GM10248 (cell line): ENCODE data around the gene DBT.

Experiments
- CTCF ChIA-PET: fragments of 300-600 bp; sonication (Branson Sonifier 250); formaldehyde crosslinking; extraction: SDS; loops from one replicate; lab custom pipeline; 2021; ENCODE audit warnings: antibody characterized with exemption; lab: Yijun Ruan, JAX
- POLR2A ChIA-PET: fragments of 350-650 bp; sonication (Branson Sonifier 250); formaldehyde crosslinking; extraction: SDS; loops from one replicate; lab custom pipeline; 2020; ENCODE audit warnings: antibody characterized with exemption; lab: Yijun Ruan, JAX
- DNase-seq: peaks from one replicate; pipeline ENCODE4 v3.0.0; 2012; ENCODE audit errors: extremely low spot score
- TF ChIP-seq, protein P1 (sequence below): IDR thresholded peaks from 2 replicates; pipeline ENCODE4 v1.5.1; 2012; ENCODE audit warnings: mild to moderate bottlenecking, low read depth; ENCODE audit errors: extremely low read depth, missing control alignments, control extremely low read depth

The DBT gene

DNA sequence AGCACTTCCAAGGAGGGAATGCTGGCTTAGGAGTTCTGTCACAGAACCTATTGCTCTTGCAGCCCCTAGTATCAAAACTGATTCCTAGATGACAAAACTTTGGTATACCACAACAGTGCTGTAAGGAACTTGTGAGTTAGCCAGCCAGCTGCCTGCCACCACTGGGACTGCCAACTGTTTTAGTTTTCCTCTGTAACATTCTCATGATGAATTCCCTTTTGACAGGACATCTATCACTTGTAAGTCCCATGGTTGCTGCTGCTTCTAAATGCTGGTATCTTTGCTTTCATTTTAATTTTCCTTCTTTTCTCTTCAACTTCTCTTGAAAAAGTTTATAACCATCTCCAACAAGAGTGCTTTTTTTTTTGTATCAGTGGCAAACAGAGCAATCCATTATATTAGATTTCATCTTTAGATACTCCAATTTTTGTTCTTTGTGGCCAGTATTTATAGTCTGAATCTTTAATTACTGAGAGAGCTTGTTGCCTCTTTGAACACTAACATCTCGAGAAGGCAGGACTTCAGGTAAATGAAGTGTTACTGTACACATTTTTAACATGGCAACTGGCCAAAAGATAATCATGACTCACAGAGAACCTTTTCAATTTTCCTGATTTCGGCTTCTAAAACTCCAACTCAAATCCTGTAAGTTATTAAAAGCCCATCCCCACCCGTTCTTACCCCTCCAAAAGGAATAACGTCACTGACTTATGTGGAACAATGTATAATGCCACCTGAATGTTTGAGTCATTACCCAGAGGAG, 19.8 kb downstream of the DBT start:
- POLR2A ChIA-PET, result no interaction called here
- no peak for DNase-seq
- TF ChIP-seq, protein P1, sequence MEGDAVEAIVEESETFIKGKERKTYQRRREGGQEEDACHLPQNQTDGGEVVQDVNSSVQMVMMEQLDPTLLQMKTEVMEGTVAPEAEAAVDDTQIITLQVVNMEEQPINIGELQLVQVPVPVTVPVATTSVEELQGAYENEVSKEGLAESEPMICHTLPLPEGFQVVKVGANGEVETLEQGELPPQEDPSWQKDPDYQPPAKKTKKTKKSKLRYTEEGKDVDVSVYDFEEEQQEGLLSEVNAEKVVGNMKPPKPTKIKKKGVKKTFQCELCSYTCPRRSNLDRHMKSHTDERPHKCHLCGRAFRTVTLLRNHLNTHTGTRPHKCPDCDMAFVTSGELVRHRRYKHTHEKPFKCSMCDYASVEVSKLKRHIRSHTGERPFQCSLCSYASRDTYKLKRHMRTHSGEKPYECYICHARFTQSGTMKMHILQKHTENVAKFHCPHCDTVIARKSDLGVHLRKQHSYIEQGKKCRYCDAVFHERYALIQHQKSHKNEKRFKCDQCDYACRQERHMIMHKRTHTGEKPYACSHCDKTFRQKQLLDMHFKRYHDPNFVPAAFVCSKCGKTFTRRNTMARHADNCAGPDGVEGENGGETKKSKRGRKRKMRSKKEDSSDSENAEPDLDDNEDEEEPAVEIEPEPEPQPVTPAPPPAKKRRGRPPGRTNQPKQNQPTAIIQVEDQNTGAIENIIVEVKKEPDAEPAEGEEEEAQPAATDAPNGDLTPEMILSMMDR, result no peak
- CTCF ChIA-PET, result interaction anchor here (0.9 kb wide), 1 partner anchor 10 kb away, joined by 3 read pairs; no protein-coding TSS in a partner anchor

DNA sequence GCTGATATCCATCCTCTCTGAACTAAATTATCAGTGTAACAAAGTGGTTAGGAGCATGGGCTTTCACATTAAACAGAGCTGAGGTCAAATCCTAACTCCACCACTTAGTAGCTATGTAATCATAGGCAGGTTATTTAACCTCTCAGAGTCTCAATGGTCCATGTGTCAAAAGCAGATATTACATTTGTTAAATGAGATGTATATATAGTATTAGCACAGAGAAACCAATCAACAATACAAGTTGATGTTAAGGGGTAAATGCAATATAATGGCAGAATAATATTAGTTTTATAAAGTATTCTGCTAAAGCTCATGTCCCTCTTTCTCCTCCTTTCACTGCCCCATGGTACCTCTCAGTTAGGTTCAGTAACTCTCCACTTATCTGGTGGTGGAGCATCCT, 27.2 kb downstream of the DBT start:
- TF ChIP-seq, protein P1, result no peak
- ChIA-PET CTCF (interaction anchor here (0.7 to 4.2 kb wide), 6 partner anchors 12 to 646 kb away, joined by 3 to 14 read pairs (median 3); no protein-coding TSS in a partner anchor), POLR2A (no interaction called here)
- DNase-seq, result no peak

DNA sequence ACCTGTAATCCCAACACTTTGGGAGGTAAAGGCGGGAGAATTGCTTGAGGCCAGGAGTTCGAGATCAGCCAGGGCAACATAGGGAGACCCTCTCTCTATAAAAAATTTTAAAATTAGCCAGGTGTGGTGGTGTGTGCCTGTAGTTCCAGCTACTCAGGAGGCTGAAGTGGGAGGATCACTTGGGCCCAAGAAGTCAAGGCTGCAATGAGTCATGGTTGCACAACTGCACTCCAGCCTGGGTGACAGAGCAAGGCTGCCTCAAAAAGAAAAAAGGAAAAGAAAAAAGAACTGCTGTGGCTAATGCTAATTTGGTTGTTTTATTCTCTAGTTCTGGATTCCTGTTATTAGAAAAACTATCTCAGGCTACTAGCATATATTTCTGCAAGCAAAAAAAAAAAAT, 29.8 kb downstream of the DBT start:
- TF ChIP-seq, protein P1, result no peak
- DNase-seq, result no peak
- ChIA-PET POLR2A (no interaction called here), CTCF (no interaction called here)

DNA sequence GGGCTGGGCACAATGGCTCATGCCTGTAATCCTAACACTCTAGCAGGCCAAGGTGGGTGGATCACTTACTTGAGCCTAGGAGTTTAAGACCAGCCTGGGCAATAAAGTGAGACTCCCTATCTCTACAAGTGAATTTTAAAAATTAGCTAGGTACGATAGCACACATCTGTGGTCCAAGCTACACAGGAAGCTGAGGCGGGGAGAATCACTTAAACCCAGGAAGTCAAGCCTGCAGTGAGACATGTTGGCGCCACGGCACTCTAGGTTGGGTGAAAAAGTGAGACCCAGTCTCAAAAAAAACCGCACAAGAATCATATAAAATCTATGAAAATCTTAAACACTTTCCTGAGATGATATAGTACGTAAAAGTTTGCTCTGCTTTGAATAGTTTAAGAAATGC, 30.2 kb downstream of the DBT start:
- DNase-seq, result no peak
- ChIA-PET POLR2A (no interaction called here), CTCF (no interaction called here)
- TF ChIP-seq, protein P1, result no peak

DNA sequence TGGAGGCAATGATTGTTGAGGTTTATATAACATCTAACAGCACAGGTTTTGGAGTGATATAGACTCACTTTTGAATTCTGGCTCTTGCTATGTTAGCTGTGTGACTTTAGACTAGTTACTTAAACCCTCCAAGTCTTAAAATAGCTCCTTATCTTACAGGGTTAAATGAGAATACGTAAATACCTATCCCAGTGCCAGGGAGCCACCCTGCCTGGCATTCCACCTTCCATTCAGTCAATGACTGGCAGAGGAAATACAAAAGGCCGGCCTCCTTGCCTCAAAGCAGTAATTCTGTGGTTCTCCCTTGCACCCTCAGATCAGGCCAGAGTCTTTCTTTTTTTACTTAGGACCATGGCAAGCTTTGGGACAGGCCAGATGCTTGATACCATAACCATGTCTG, 31.8 kb downstream of the DBT start:
- ChIA-PET CTCF (interaction anchor here (1.2 to 1.4 kb wide), 2 partner anchors 9 to 17 kb away, joined by 3 read pairs; no protein-coding TSS in a partner anchor), POLR2A (no interaction called here)
- DNase-seq, result no peak
- TF ChIP-seq, protein P1, result no peak

DNA sequence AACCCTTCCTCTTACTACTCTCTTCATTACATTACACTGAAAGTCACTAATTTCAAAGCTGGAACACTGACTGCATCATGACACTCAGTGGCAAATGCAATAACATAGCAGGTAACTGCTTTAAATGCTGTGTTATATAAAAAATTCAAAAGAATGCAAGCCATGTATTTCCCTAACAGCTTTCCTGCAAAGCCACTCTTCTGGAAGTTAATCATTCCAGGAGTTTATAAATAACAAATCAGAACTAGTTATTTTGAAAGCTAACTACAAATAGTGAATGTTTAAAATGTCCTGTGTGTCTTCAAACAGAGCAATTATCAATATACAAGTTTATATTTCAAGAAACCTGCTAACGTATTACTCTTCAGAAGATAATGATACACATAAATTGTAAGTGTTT, 34.5 kb downstream of the DBT start:
- TF ChIP-seq, protein P1, result no peak
- POLR2A ChIA-PET, result no interaction called here
- CTCF ChIA-PET, result interaction anchor here (1.1 to 1.8 kb wide), 2 partner anchors 11 to 23 kb away, joined by 3 to 6 read pairs; no protein-coding TSS in a partner anchor

DNA sequence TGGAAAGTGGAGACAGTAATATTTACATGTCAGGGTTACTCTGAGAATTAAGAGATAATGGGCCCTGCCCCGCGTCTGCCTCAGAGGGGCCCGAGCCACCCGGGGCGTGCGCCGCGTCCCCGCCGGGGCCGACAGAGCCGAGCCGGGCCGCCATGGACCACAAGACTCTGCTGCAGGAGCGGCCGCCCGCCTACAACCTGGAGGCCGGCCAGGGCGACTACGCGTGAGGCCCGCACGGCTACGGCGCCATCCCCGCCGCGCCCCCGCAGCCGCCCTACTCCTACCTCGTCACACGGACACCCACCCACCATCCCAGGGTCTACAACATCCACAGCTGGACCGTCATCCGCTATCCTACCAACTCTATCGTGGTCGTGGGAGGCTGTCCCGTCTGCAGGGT, 36.5 kb downstream of the DBT start:
- POLR2A ChIA-PET, result no interaction called here

More for the DNA sequence above, 34.5 kb downstream of the DBT start:
- no peak for DNase-seq

More for the DNA sequence above, 36.5 kb downstream of the DBT start:
- no peak for DNase-seq
- CTCF ChIA-PET, result no interaction called here
- TF ChIP-seq, protein P1, result no peak
